Keratinocyte (primary cell): ENCODE measurements around the gene MTA3. TPM values are rescaled to one million over a fixed set of nuclear protein-coding genes. Genes with fewer than 3 reads are reported as not detected.

Experiments
- DNase-seq: peaks from one replicate; pipeline ENCODE4 v3.0.0-alpha.2; 2011; ENCODE audit warnings: low read depth, missing footprints, low spot score
- FAIRE-seq: peaks from 2 replicates; lab custom pipeline; 2011; peaks lifted over from hg19 to GRCh38; lab: Jason Lieb, UNC
- H2AFZ ChIP-seq: 2 replicates; pipeline ENCODE4 v1.6.0; 2012; ENCODE audit warnings: low read length, control low read depth, inconsistent platforms; ENCODE audit not compliant: control insufficient read depth
- H3K27ac ChIP-seq: 2 replicates; pipeline ENCODE4 v1.5.1; 2011; ENCODE audit warnings: low read length; ENCODE audit not compliant: control insufficient read depth, insufficient read depth
- H3K27me3 ChIP-seq: 3 replicates; pipeline ENCODE4 v1.6.0; 2011; ENCODE audit warnings: low read length; ENCODE audit not compliant: control insufficient read depth, insufficient read depth; ENCODE audit errors: extremely low read depth
- H3K36me3 ChIP-seq, 2 experiments: 2 replicates in 1 of 2; 3 replicates in 1 of 2; pipeline ENCODE4 v1.5.1; 2011; ENCODE audit warnings: low read length in 2 of 2, mild to moderate bottlenecking in 1 of 2; ENCODE audit not compliant: control insufficient read depth in 2 of 2, insufficient read depth in 2 of 2; ENCODE audit errors: extremely low read depth in 1 of 2
- H3K4me1 ChIP-seq: 3 replicates; pipeline ENCODE4 v1.5.1; 2011; ENCODE audit warnings: low read length; ENCODE audit not compliant: control insufficient read depth, insufficient read depth; ENCODE audit errors: extremely low read depth
- H3K4me2 ChIP-seq: 3 replicates; pipeline ENCODE4 v1.6.0; 2011; ENCODE audit warnings: low read depth, low read length; ENCODE audit not compliant: control insufficient read depth, insufficient read depth; ENCODE audit errors: extremely low read depth
- H3K4me3 ChIP-seq, 3 experiments: fragments of 200-600 bp in 1 of 3; sonication (generic) in 1 of 3; 2 replicates in 2 of 3; 3 replicates in 1 of 3; pipeline ENCODE4 v1.5.1; 2011 to 2016; ENCODE audit warnings: low read length in 3 of 3, mild to moderate bottlenecking in 3 of 3, control low read depth in 2 of 3, inconsistent platforms in 1 of 3, low read depth in 1 of 3, mixed read lengths in 1 of 3, mixed run types in 1 of 3, moderate library complexity in 1 of 3; ENCODE audit not compliant: control insufficient read depth in 2 of 3, insufficient read depth in 2 of 3; ENCODE audit errors: extremely low read depth in 1 of 3
- H3K79me2 ChIP-seq: 2 replicates; pipeline ENCODE4 v1.6.0; 2012; ENCODE audit warnings: low read length; ENCODE audit not compliant: control insufficient read depth, insufficient read depth
- H3K9ac ChIP-seq: 3 replicates; pipeline ENCODE4 v1.6.0; 2011; ENCODE audit warnings: low read length; ENCODE audit not compliant: control insufficient read depth, insufficient read depth; ENCODE audit errors: extremely low read depth
- H3K9me1 ChIP-seq: 3 replicates; pipeline ENCODE4 v1.6.0; 2011; ENCODE audit warnings: low read length; ENCODE audit not compliant: control insufficient read depth, insufficient read depth; ENCODE audit errors: extremely low read depth
- H3K9me3 ChIP-seq: 2 replicates; pipeline ENCODE4 v1.5.1; 2012; ENCODE audit warnings: low read depth, low read length; ENCODE audit not compliant: control insufficient read depth
- H4K20me1 ChIP-seq: 3 replicates; pipeline ENCODE4 v1.6.0; 2011; ENCODE audit warnings: low read length; ENCODE audit not compliant: control insufficient read depth, insufficient read depth; ENCODE audit errors: extremely low read depth
- EZH2 ChIP-seq: IDR thresholded peaks from one replicate; pipeline ENCODE4 v1.6.1; 2012; ENCODE audit warnings: inconsistent platforms, mild to moderate bottlenecking, low read length, moderate library complexity
- dilution Hi-C: fragments of 300-500 bp; cut with MboI; formaldehyde crosslinking; loops from one replicate; pipeline ENCODE4 v1.7.0; 2020; ENCODE audit warnings: low sequenced_read_pairs; ENCODE audit not compliant: extremely low pct_ligation_motif_present
- polyA plus RNA-seq, 5 experiments: library from polyadenylated mRNA; depleted of rRNA in 3 of 5; stranded (reverse) in 3 of 5; stranded (forward) in 1 of 5; unstranded in 1 of 5; fragments of >200 nt; gene quantifications; 1 replicate in 1 of 5; 2 replicates in 3 of 5; 3 replicates in 1 of 5; pipeline versions ENCODE4 v1.2.1 to v1.2.3, GENCODE V29; 2011 to 2012; ENCODE audit warnings: missing spikeins in 2 of 5, low read depth in 1 of 5, low replicate concordance in 1 of 5
- TF ChIP-seq, protein P1 (sequence below), 3 experiments: IDR thresholded peaks in 1 of 3; conservative IDR thresholded peaks in 1 of 3; optimal IDR thresholded peaks in 1 of 3; 2 replicates in 2 of 3; 3 replicates in 1 of 3; pipeline versions ENCODE3 to v1.5.1; 2011; ENCODE audit warnings: low read length in 3 of 3, mild to moderate bottlenecking in 3 of 3, moderate library complexity in 2 of 3, control low read depth in 1 of 3, inconsistent platforms in 1 of 3; ENCODE audit not compliant: insufficient read depth in 2 of 3; ENCODE audit errors: extremely low read depth in 1 of 3

Gene MTA3
- polyA plus RNA-seq, 1 donor (not counting 4 experiments of a cell fraction or from before 2014, with no cell fraction given): 34.3 TPM

- TF ChIP-seq, protein P1, sequence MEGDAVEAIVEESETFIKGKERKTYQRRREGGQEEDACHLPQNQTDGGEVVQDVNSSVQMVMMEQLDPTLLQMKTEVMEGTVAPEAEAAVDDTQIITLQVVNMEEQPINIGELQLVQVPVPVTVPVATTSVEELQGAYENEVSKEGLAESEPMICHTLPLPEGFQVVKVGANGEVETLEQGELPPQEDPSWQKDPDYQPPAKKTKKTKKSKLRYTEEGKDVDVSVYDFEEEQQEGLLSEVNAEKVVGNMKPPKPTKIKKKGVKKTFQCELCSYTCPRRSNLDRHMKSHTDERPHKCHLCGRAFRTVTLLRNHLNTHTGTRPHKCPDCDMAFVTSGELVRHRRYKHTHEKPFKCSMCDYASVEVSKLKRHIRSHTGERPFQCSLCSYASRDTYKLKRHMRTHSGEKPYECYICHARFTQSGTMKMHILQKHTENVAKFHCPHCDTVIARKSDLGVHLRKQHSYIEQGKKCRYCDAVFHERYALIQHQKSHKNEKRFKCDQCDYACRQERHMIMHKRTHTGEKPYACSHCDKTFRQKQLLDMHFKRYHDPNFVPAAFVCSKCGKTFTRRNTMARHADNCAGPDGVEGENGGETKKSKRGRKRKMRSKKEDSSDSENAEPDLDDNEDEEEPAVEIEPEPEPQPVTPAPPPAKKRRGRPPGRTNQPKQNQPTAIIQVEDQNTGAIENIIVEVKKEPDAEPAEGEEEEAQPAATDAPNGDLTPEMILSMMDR (optimal IDR thresholded peaks at IDR 0.05 in 1 of 3, IDR thresholded peaks at IDR 0.05 in 1 of 3, conservative IDR thresholded peaks at IDR 0.05 in 1 of 3; ENCODE audit: extremely low read depth in 1 of 3, insufficient read depth in 2 of 3, low read length in 3 of 3): no peak
- no peak for TF ChIP-seq EZH2
- no peaks in the 10 kb centered on the region for H3K27me3 ChIP-seq
- dilution Hi-C loops: no loop called here
- H3K4me2 ChIP-seq: no peak overlapping the region
- H4K20me1 ChIP-seq: peaks cover 2% of the 10 kb centered on the region
- H3K4me3 ChIP-seq: no peak overlapping the region
- no peak overlapping the region for H3K9ac ChIP-seq
- no peaks in the 10 kb centered on the region for H3K4me1 ChIP-seq
- H3K9me3 ChIP-seq: no peaks in the 10 kb centered on the region
- H3K9me1 ChIP-seq: no peaks in the 10 kb centered on the region
- H3K27ac ChIP-seq: no peak overlapping the region
- H3K79me2 ChIP-seq: no peaks in the 10 kb centered on the region
- FAIRE-seq (no peak), DNase-seq (no peak)
- H3K36me3 ChIP-seq: no peaks in the 10 kb centered on the region
- no peak overlapping the region for H2AFZ ChIP-seq
Observed at GRCh38 chr2:42761554-42761953, 193.1 kb downstream of the MTA3 start.

GRCh38 chr2:42762155-42762554 is 193.7 kb downstream of the MTA3 start:
- Histone ChIP-seq H3K9me3 (no peaks in the 10 kb centered on the region), H2AFZ (no peak overlapping the region), H3K36me3 (no peaks in the 10 kb centered on the region), H3K4me3 (no peak overlapping the region), H3K9me1 (no peaks in the 10 kb centered on the region), H4K20me1 (peaks cover 2% of the 10 kb centered on the region), H3K79me2 (no peaks in the 10 kb centered on the region), H3K4me2 (no peak overlapping the region), H3K9ac (no peak overlapping the region), H3K27me3 (no peaks in the 10 kb centered on the region), H3K4me1 (no peaks in the 10 kb centered on the region), H3K27ac (no peak overlapping the region)
- FAIRE-seq (no peak), DNase-seq (no peak)
- dilution Hi-C loops: no loop called here
- no peak for TF ChIP-seq EZH2
- TF ChIP-seq, protein P1 (optimal IDR thresholded peaks at IDR 0.05 in 1 of 3, IDR thresholded peaks at IDR 0.05 in 1 of 3, conservative IDR thresholded peaks at IDR 0.05 in 1 of 3; ENCODE audit: extremely low read depth in 1 of 3, insufficient read depth in 2 of 3, low read length in 3 of 3): no peak
